Measurements from ENCODE around the gene MYH14.
"Not testable (repeated sequence)": the region's sequence is repeated elsewhere in the genome, so short reads cannot be mapped to it uniquely, and the experiment has no call there.

The MYH14 gene

DNA sequence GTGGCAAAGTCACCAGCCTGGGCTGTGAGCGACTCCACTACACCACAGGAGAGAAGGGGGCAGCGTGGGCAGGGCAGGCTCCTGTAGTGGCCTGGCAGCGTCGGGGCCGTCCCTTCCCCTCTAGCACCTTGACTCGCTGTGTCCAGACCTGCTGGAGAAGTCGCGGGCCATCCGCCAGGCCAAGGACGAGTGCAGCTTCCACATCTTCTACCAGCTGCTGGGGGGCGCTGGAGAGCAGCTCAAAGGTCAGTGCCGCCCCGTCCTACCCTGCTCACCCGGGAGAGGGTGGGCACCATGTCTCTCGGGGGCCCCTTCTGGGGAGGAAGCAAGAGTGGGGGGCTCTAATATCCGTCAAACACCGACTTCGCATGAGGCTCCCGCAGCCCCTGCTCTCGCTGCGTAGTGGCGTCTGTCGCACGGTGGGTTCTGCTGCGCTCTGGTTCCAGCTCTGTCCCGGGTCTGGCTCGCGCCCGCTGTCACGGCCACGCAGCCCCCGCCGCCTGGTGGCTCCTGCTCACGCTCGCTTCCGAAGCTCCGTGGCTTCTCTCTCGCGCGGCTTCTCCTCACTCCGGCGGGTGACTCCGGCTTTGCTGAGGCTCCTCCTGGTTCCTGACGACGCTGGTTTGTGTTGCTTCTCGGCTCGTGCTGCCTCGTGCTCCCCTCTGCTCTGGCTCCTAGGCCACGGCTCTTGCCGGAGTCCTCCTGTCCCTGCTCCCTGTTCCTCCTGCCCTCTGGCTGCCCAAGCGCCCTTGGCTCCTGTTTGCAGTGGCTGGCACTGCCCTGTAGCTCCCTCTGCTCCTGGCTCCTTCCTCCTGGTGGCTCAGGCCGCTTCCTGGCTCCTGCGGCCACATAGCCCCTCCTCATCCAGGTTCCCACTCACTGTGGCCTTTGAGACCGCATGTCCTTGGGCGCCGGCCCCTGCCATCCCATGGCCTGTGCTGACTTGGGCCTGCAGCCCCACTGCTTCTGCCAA is 27.2 kb downstream of the MYH14 start:
- DNase-seq: no peak

GRCh38 chr19:50231417-50231816 is 28.0 kb downstream of the MYH14 start:
- DNase-seq: not testable (repeated sequence)

DNA sequence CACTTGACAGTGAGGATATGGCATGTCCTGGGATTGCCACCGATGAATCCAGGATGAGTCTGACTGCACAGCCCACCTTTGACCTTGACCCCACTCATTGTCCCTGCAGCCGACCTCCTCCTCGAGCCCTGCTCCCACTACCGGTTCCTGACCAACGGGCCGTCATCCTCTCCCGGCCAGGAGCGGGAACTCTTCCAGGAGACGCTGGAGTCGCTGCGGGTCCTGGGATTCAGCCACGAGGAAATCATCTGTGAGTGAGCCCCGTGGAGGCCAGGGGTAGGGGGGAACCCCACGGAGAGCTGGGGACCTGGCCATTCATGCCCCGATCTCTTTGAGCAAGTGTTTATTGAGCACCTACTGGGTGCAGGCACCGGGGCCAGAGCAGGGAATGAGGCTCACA is 28.4 kb downstream of the MYH14 start:
- no peak for DNase-seq

DNA sequence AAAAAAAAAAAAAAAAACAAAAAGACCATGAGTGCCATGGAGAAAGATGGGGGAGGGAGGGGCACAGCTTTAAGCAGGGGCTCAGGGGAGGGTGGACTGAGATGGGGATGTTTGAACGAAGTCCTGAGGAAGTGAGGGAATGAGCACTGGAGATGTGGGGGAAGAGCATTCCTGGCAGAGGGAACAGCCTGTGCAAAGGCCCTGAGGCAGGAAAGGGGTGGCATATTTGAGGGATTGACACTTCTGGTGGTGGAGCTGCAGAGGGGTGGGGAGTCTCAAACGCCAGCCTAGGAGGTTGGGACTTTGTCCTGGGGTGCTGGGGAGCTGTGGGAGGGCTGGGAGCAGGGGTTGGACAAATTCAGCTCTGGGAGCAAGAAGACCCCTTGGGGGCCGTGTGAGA is 29.2 kb downstream of the MYH14 start:
- no peak for DNase-seq

- DNase-seq: no peak
These were observed 30.0 kb downstream of the MYH14 start for GRCh38 chr19:50233308-50233910.

GRCh38 chr19:50237493-50237892 is 34.1 kb downstream of the MYH14 start:
- DNase-seq: not testable (repeated sequence)

- no peak for DNase-seq
These were observed 34.6 kb downstream of the MYH14 start for GRCh38 chr19:50238043-50238442.

DNA sequence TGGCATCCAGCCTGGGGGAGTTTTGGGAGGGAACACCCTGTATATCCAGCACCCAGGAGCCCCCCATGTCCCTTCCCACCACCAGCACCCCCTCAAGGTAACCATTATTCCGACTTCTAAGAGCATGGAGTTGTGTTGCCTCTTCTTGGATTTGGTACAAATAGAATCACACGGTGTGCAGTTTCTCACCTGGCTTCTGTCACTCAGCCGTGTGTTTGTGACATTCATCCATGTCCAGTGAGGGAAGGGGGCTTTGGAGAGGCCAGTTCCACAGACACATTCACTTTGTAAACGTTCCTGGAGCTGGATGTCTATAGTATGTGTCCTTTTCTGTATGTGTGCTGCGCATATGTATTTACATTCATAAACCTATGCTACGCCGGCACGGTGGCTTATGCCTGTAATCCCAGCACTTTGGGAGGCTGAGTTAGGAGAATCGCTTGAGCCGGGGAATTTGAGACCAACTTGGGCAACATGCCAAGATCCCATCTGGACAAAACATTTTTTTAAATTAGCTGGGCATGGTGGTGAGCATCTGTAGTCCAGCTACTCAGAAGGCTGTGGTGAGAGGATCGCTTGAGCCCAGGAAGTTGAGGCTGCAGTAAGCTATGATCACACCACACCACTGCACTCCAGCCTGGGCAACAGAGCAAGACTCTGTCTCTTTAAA is 36.6 kb downstream of the MYH14 start:
- DNase-seq: no peak

GRCh38 chr19:50242581-50242980 is 39.2 kb downstream of the MYH14 start:
- DNase-seq: no peak

DNA sequence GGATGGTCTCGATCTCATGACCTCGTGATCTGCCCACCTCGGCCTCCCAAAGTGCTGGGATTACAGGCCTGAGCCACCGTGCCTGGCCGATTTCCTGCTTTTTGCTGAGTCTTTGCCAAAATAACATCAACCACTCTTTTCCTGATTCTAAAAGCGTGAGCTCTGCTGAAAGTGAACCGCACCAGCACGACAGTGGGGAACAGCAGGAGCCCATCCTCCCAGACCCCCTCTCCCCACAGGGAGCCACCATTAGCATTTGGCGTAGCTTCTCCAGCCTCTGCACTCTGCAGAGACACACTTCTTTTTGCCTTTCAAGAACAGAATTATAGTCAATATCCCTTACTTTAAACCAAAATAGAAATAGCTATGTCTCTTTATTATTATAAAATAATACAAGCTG is 41.3 kb downstream of the MYH14 start:
- no peak for DNase-seq

DNA sequence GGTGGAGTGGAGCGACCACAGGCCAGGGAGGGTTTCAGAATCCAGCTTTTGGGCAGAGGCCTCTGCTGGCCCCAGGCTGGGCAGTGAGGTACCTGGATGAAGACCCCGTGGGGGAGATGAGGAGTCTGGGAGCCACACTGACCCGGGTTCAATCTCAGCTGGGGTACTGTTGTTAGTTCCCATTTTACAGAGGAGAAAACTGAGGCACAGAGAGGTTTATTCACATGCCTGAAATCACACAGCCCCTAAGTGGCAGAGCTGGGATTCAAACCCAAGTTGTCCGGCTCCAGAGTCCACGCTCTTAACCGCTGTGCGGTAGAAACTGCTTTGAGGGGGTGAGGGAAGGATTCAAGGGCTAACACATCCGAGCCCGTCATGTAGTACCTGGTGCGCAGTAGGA is 45.0 kb downstream of the MYH14 start:
- DNase-seq: no peak

GRCh38 chr19:50248826-50249225 is 45.4 kb downstream of the MYH14 start:
- no peak for DNase-seq

DNA sequence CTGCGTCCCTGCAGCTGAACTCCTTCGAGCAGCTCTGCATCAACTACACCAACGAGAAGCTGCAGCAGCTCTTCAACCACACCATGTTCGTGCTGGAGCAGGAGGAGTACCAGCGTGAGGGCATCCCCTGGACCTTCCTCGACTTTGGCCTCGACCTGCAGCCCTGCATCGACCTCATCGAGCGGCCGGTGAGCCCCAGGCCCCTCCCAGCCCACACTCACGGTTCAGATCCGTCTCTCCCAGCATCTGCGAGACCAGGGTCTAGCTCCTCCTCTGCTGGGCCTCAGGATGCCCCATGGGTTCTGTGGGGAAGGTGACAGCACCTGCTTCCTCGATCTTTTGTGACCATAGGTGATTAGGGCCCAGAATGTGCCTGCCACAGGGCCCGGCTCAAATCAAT is 46.2 kb downstream of the MYH14 start:
- DNase-seq: no peak

- no peak for DNase-seq
These were observed 47.2 kb downstream of the MYH14 start for GRCh38 chr19:50250450-50251136.

- DNase-seq: no peak
These were observed 48.9 kb downstream of the MYH14 start for GRCh38 chr19:50252111-50252886.

- no peak for DNase-seq
These were observed 49.5 kb downstream of the MYH14 start for GRCh38 chr19:50252887-50253268.

- no peak for DNase-seq
These were observed 51.7 kb downstream of the MYH14 start for GRCh38 chr19:50255115-50255514.

DNA sequence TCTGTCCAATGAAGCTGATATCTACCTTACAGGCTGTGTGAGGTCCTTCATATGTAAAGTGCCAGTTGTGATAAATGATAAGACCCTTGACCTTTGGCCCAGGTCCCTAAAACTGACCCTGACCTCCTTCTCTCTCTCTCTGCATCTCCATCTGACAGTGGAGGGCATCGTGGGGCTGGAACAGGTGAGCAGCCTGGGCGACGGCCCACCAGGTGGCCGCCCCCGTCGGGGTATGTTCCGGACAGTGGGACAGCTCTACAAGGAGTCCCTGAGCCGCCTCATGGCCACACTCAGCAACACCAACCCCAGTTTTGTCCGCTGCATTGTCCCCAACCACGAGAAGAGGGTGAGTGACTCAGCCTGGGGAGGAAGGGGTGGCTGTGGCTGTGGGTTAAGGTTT is 53.7 kb downstream of the MYH14 start:
- DNase-seq: no peak

DNA sequence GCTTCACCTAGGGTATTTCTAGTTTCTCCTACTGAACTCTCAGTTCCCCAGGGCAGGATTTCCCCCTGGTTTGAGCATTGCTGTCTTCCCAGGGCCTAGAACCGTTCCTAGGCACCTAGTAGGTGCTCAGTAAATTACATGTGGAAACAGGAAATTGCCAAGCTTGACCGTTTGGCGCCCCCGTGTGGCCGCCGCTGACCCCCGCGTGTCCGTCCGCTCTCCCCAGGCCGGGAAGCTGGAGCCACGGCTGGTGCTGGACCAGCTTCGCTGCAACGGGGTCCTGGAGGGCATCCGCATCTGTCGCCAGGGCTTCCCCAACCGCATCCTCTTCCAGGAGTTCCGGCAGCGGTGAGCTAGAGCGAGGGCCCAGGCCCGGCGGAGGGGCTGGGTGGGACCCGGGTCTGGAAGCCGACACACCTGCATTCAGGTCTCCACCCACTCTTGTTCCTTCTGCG is 55.5 kb downstream of the MYH14 start:
- DNase-seq: no peak

DNA sequence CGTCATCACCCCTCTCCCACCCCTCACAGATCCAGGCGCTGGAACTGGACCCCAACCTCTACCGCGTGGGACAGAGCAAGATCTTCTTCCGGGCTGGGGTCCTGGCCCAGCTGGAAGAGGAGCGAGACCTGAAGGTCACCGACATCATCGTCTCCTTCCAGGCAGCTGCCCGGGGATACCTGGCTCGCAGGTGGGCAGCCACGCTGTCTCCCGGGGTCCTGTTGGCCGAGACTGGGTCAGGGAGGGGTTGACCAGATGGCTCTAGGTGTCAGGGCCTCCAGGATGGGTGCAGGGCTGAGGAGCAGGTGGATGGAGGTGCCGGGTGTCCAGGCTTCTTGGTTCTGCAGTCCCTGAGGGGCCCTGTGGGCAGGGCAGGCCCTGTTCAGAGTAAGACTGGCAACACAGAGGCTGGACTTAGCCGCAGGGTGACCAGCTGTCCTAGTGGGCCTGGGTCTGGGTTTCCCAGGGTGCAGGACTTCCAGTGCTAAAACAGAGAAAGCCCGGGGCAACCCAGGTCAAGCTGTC is 58.1 kb downstream of the MYH14 start:
- DNase-seq: no peak

GRCh38 chr19:50263176-50263575 is 59.8 kb downstream of the MYH14 start:
- no peak for DNase-seq
